Heart left ventricle (tissue), 13 donors: ENCODE measurements around the gene LEMD3.

Experiments
- POLR2A ChIP-seq, 2 donors: fragments of 450-650 bp; IDR thresholded peaks; one replicate each; pipeline ENCODE4 v1.6.1; 2017; ENCODE audit warnings: antibody characterized with exemption in 2 of 2, mild to moderate bottlenecking in 2 of 2, moderate library complexity in 2 of 2
- TF ChIP-seq, protein P1 (sequence below), 12 donors: fragments of 200-600 bp; sonication (generic) in 4 of 12; IDR thresholded peaks; one replicate each; pipeline versions ENCODE4 v1.5.0 to v1.8.0; 2018 to 2022; ENCODE audit warnings: antibody characterized with exemption in 12 of 12, mild to moderate bottlenecking in 5 of 12
- donor health status: ischemic (EF 13 %, LVEDD 7.1; RV severe dilation, severe dysfunction).
- donor health status: DM: no; HTN: yes; CAD: no.
- donor health status: DM: no; HTN: no; CAD: no.
- donor health status: ischemic (EF 25% LVEDD 6.9; RV normal size, moderate dysfunction).
- donor health status: ischemic (EF 25% LVEDD 5.7; RV mildly dilated, moderate dysfunction).
- donor health status: ischemic (EF 35%, LVEDD 5.7; RV mildly dilated, moderate dysfunction).
- donor health status: nonischemic (EF 11% LVEDD 7.7; RV severe dilation, severe dysfunction).
- donor health status: DM: yes; HTN: yes; CAD: no.
- donor health status: PGD.
- donor health status: ischemic (EF 29% LVEDD 5.4; RV normal size, mild dysfunction).
- donor health status: nonischemic (EF 23%, LVEDD 6.1; RV moderate dilation, normal function).

DNA sequence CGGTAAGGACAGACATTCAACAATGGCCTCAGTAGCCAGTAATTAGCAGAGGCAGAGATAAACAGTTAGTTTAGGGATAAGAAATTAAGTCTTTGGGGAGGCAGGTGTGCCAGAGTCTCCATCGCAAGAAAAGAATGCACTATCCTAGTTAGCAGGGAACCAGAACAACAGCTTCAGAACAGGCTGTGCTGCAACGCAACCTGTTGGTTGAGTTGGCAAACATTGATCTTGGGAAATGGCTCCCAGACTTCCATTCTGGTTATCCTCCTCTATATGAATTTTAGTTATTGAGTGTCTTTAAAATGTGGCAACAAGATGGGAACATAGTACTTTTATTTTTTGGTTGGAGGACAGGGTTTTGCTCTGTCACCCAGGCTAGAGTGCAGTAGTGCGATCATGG, 12.3 kb upstream of the LEMD3 start:
- TF ChIP-seq, protein P1, sequence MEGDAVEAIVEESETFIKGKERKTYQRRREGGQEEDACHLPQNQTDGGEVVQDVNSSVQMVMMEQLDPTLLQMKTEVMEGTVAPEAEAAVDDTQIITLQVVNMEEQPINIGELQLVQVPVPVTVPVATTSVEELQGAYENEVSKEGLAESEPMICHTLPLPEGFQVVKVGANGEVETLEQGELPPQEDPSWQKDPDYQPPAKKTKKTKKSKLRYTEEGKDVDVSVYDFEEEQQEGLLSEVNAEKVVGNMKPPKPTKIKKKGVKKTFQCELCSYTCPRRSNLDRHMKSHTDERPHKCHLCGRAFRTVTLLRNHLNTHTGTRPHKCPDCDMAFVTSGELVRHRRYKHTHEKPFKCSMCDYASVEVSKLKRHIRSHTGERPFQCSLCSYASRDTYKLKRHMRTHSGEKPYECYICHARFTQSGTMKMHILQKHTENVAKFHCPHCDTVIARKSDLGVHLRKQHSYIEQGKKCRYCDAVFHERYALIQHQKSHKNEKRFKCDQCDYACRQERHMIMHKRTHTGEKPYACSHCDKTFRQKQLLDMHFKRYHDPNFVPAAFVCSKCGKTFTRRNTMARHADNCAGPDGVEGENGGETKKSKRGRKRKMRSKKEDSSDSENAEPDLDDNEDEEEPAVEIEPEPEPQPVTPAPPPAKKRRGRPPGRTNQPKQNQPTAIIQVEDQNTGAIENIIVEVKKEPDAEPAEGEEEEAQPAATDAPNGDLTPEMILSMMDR (IDR thresholded peaks at IDR 0.05), result no peak
- TF ChIP-seq POLR2A (IDR thresholded peaks at IDR 0.05), result no peak
